Measurements from ENCODE around the gene ZBTB7C.

GRCh38 chr18:48354746-48355260 is 54.4 kb downstream of the ZBTB7C start:
- TF ChIP-seq MAX (IDR thresholded peaks at IDR 0.05) (no peak), FOXA1 (IDR thresholded peaks at IDR 0.05) (no peak), CTCF (IDR thresholded peaks at IDR 0.05; ENCODE audit: low read depth, low read length, missing input control) (no peak)

Data from liver (tissue), 2 donors.